HG03558 (cell line): ENCODE data around the gene GFPT1.

Experiments
- ATAC-seq: cut with Tn5 transposase; IDR thresholded peaks from one replicate; pipeline ENCODE4 v1.9.1; 2021; ENCODE audit warnings: moderate number of reproducible peaks; ENCODE audit not compliant: unreplicated experiment; ENCODE audit errors: extremely low read depth

Gene GFPT1

GRCh38 chr2:69298261-69298660 is 88.8 kb downstream of the GFPT1 start:
- ATAC-seq: no peak

GRCh38 chr2:69297216-69297615 is 89.8 kb downstream of the GFPT1 start:
- ATAC-seq: no peak

GRCh38 chr2:69296421-69296820 is 90.6 kb downstream of the GFPT1 start:
- no peak for ATAC-seq

GRCh38 chr2:69292256-69292655 is 94.8 kb downstream of the GFPT1 start:
- no peak for ATAC-seq

GRCh38 chr2:69291721-69292120 is 95.3 kb downstream of the GFPT1 start:
- no peak for ATAC-seq

- ATAC-seq: no peak
Measured at GRCh38 chr2:69291004-69291650, 95.9 kb downstream of the GFPT1 start.

GRCh38 chr2:69288429-69288828 is 98.6 kb downstream of the GFPT1 start:
- no peak for ATAC-seq

- no peak for ATAC-seq
Measured at GRCh38 chr2:69287544-69287943, 99.5 kb downstream of the GFPT1 start.

GRCh38 chr2:69285379-69285894 is 101.6 kb downstream of the GFPT1 start:
- ATAC-seq: no peak

GRCh38 chr2:69280796-69281412 is 106.1 kb downstream of the GFPT1 start:
- ATAC-seq: no peak

- no peak for ATAC-seq
Measured at GRCh38 chr2:69279931-69280681, 106.9 kb downstream of the GFPT1 start.

GRCh38 chr2:69279211-69279610 is 107.8 kb downstream of the GFPT1 start:
- ATAC-seq: no peak

GRCh38 chr2:69278366-69278765 is 108.7 kb downstream of the GFPT1 start:
- ATAC-seq: no peak

- no peak for ATAC-seq
Measured at GRCh38 chr2:69275490-69275889, 111.5 kb downstream of the GFPT1 start.

- no peak for ATAC-seq
Measured at GRCh38 chr2:69272803-69273471, 114.1 kb downstream of the GFPT1 start.

- ATAC-seq: no peak
Measured at GRCh38 chr2:69271831-69272257, 115.2 kb downstream of the GFPT1 start.
